ENCODE results near the gene LMAN1L.

LMAN1L gene

DNA sequence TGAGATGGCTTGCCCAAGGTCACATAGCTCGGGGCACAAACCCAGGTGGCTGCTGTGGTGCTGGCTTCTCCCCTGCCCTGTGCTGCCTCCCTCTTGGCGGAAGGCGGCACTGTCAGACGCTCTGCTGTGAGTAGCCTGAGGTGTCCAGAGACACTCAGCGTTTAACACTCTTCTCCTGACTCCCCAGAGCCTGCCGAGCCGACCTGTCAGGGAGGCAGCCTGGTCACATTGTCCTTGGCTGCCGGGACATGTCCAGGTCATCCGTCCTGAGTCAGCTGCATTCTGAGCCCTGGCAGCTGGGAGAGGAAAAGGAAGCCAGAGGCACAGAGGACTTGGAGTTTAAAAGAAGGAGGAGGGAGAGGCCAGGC lies 4.7 kb downstream of the LMAN1L start:
- no peak for DNase-seq

- DNase-seq = no peak
These were observed 7.4 kb downstream of the LMAN1L start for GRCh38 chr15:74820056-74820455.

DNA sequence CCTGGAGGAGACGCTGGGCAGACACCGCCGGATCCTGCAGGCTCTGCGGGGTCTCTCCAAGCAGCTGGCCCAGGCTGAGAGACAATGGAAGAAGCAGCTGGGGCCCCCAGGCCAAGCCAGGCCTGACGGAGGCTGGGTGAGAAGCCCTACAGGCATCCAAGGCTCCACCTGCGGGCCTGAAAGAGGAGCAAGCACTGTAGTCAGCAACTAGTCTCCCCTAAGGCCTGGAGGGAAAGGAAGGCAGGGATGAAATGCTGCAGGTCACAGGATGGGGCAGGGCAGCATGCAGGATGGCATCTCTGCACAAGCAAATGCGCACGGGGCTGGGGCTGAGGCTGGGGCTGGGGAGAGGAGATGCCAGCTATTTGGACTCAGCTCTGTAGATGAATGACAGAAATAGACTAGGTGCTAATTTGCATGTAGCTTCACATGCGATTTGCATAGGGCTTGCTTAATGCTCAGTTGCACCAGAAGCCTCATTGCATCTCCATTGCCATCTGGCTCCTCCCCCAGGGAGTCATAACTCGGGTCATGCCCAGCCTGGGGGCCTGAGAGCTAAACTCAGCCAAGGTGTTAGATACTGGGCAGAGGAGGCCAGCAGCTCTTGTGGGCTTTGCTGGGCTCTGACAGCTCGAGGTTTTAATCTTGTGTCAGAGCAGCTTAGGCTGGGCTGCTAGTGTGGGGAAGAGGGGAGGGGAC lies 8.6 kb downstream of the LMAN1L start:
- DNase-seq = no peak

DNA sequence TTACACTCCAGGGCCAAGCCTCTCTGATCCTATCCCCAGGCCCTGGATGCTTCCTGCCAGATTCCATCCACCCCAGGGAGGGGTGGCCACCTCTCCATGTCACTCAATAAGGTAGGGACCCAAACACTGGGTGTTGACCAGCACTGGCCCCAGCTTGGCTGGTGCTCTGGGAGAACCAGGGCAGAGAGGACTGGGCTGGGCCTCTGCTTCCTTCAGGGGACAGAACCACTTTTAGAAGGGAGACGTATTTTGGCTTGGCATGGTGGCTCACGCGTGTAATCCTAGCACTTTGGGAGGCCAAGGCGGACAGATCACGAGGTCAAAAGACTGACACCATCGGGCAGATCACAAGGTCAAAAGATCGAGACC lies 9.1 kb downstream of the LMAN1L start:
- DNase-seq = no peak

DNA sequence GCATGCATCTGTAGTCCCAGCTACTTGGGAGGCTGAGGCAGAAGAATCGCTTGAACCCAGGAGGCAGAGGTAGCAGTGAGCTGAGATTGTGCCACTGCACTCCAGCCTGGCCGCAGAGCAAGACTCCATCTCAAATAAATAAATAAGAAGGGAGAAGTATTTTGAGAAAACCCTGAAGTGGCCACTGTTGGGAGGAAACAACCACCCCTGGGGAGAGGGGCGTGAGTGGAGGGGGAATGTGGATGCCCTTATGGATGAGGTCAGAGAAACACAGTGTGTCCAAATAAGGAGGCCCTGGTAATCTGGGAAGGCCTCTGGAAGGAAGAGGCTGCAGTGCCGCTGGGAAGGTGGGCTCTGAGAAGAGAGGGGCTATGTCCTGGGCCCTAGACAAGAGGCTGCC lies 9.6 kb downstream of the LMAN1L start:
- no peak for DNase-seq

DNA sequence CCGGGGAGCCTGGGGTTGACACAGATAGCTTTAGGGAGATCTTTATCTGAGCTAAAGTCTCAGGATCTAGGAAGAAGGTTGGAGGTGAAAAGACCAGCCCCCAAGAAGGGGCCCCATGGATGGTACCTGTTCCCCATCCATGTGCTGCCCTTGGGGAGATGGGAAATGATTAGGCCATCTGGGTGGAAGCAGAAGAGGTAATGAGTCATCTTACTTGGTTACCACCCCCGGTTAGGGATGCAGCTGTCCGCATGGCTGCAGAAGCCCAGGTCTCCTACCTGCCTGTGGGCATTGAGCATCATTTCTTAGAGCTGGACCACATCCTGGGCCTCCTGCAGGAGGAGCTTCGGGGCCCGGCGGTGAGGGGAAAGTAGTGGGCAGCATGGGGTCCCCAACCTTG lies 10.7 kb downstream of the LMAN1L start:
- DNase-seq = no peak

- no peak for DNase-seq
These were observed 12.3 kb downstream of the LMAN1L start for GRCh38 chr15:74824976-74825375.

- DNase-seq = no peak
These were observed 13.2 kb downstream of the LMAN1L start for GRCh38 chr15:74825866-74826265.

DNA sequence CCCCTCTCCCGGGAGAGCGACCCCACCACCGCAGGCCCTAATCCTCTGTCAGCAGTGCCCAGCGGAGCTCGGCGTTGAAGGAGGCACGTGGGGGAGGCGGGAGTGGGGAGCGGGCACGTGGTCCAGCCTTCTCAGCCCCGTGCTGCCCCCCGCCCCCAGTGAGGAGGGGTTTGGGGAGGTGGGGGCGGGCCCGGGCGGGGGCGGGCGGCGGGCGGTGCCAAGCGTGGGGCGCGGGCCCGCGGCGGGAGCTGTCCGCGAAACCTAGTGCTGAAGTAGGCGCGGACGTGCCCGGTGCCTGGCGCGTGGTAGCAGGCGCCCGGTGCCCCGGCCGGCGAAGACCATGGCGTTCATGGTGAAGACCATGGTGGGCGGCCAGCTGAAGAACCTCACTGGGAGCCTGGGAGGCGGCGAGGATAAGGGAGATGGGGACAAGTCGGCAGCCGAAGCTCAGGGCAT lies 13.8 kb downstream of the LMAN1L start, which contains the start of gene CPLX3:
TSS of gene CPLX3 (plus strand) at position 264 of the 456 bp plus-strand sequence. CDS start at position 341, 77 bp downstream.
- no peak for DNase-seq

GRCh38 chr15:74826921-74827320 lies 14.3 kb downstream of the LMAN1L start:
- DNase-seq = no peak

- no peak for DNase-seq
These were observed 15.0 kb downstream of the LMAN1L start for GRCh38 chr15:74827614-74828013.

GRCh38 chr15:74828835-74829234 lies 16.2 kb downstream of the LMAN1L start:
- no peak for DNase-seq

DNA sequence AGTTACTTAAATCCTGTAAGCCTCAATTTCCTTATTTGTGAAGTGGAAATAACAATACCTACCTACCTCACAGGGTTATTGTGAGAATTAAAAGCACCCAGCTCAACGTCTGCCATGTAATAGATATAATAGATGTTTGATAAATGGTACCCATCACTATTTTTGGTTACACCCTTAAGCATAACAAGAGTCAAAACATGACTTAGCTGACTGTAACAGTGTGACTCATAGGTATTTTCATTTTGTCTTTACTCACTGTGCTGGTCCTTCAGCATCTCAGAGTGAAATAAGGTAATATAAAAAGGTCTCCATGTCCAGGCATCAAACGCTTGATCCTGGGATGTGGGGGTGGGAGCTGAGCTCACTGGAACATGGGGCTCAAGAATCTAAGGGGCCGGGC lies 16.9 kb downstream of the LMAN1L start:
- DNase-seq = no peak

- DNase-seq = no peak
These were observed 17.4 kb downstream of the LMAN1L start for GRCh38 chr15:74829991-74830390.

DNA sequence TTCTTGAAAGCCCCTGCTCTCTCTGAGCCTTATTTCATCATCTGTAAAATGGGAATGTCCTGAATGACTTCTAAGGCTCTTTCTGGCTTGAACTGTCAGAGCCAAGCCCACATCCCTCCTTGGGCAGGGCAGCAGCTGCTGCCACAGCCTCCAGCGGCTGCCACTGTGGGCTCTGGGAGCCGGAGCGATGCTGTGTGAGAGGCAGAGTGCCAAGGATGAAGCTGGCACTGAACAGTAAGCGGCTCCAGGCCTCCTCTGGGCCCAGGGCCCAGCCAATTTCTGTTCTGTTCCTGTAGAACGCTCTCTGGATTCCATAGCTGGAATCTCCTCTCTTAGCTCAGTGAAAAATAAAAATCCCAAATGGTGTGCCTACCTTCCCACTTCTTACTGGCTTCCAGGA lies 18.2 kb downstream of the LMAN1L start:
- DNase-seq = no peak

DNA sequence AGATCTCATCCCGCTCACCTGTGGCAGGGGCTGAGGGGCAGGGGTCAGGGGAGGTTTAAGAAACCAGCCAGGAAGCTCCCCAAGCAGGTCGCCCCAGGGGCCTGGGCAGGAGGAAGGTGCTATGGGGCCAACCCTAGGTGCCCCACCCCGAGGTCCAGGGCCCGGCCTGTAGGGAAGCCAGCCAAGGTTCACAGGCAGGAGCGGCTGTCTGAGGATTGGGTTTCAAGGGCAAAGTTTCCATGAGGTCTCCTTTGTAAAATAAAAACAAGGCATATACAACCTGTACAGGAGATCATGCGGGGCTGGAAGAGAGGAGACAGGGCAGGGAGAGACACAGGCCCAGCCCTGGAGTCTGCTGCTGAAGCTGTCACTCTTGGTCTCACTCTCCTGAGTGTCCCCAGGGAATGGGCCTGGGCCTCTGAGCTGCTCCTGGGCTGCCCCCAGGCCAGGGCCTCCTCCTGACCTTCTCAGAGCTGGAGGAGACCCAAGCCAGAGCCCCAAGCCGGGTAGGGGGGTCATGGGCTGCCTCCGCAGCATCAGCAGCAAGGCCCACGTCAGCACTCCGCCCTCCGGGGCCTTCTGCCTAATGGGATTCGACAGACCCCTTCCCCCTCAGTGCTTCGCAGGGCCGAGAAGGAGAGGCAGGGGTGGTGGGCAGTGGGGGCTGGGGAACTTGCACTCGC lies 19.3 kb downstream of the LMAN1L start:
- no peak for DNase-seq

- DNase-seq = no peak
These were observed 20.2 kb downstream of the LMAN1L start for GRCh38 chr15:74832826-74833225.

DNA sequence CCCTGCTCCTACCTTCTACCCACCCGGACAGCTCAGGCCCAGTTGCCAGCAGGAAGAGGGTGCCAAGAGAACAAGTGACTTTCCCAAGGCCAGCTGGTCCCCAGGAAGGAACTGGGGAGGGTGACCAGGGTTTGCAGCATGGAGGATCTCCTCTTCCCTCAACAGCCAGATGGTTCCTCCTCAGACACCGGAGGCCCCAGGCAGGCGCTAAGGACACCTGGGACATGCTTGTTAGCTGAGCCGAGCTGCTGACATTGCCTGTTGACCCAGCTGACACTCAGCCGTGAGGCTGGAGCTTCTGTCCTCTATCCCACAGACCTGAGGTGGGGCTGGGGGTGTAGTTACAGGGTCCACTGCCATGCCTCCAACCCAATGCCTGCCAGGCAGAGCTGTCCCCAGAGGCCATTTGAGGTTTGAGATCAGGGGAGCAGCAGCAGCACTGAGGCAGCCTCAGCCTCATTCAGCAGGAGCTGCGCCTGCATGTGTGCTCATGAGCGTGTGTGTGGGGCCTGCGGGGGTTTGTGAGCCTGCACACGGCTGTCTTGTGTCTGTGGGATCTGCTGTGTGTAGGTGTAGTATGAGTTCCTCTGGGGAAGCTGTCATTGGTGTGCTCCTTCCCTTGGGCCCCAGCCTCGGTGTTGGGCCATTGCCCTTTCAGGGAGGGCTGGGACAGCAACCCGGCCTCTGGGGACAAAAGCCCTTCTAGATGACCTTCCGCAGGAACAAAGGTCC lies 20.9 kb downstream of the LMAN1L start:
- DNase-seq = no peak

GRCh38 chr15:74835312-74835823 lies 22.7 kb downstream of the LMAN1L start:
- DNase-seq = no peak

DNA sequence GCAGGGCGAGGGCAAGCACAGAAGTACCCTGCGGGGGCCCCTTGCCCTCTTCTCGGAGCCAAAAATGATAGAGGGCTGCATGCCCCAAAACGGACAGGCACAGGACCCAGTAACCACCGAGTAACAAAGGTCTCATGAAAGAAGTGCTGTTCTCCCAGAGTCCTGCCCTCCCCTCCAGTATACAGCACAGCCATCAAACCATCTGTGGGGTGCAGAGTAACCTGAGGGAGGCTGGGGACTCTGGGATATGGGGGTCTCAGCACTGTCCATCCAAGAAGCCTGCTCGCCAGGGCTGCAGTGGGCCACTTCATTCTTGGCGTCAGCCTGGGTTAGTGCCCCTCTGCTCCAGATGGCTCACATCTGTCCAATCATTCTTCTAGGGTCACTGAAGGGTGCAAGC lies 24.2 kb downstream of the LMAN1L start:
- DNase-seq = no peak

GRCh38 chr15:74837482-74838136 lies 25.0 kb downstream of the LMAN1L start:
- DNase-seq = no peak

DNA sequence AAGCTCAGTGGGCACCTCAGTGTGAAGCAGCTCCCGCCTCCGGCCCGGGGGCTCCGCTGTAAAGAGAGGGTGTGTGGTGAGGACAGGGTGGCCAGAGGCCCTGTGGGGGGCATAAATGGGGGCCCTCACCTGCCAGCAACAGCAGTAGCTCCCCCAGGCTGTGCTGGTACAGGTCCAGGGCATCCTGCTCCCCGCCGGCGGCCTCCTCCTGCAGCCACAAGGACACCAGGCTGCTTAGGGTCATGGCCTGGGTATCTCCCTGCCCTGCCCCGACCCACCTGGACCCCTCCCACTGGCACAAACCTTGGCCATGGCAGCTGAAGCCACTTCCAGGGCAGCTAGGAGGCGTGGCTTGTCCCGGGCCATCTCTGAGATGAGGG lies 25.5 kb downstream of the LMAN1L start:
- DNase-seq = no peak
